CD1c-positive myeloid dendritic cell (primary cell): ENCODE results near the gene GNL1.
"Not testable (repeated sequence)": the region's sequence is repeated elsewhere in the genome, so short reads cannot be mapped to it uniquely, and the experiment has no call there.

ENCODE experiments used
- DNase-seq: peaks from one replicate; pipeline ENCODE4 v3.0.0-alpha.2; 2016; ENCODE audit errors: extremely low spot score

Gene GNL1

GRCh38 chr6:30529349-30529875 lies 26.9 kb downstream of the GNL1 start:
- DNase-seq = peak; percentile 69

- not testable (repeated sequence) for DNase-seq
These were observed 29.8 kb downstream of the GNL1 start for GRCh38 chr6:30526444-30526843.

GRCh38 chr6:30521952-30522351 lies 34.3 kb downstream of the GNL1 start:
- DNase-seq = not testable (repeated sequence)

GRCh38 chr6:30521082-30521481 lies 35.2 kb downstream of the GNL1 start:
- not testable (repeated sequence) for DNase-seq

- no peak for DNase-seq
These were observed 35.8 kb downstream of the GNL1 start for GRCh38 chr6:30520522-30520921.

GRCh38 chr6:30518505-30519145 lies 37.7 kb downstream of the GNL1 start:
- DNase-seq = not testable (repeated sequence)

- not testable (repeated sequence) for DNase-seq
These were observed 38.4 kb downstream of the GNL1 start for GRCh38 chr6:30517767-30518504.

GRCh38 chr6:30516754-30517076 lies 39.6 kb downstream of the GNL1 start:
- DNase-seq = not testable (repeated sequence)

GRCh38 chr6:30515944-30516753 lies 40.1 kb downstream of the GNL1 start:
- DNase-seq = peak; percentile 97

GRCh38 chr6:30515106-30515505 lies 41.2 kb downstream of the GNL1 start:
- no peak for DNase-seq

- no peak for DNase-seq
These were observed 42.8 kb downstream of the GNL1 start for GRCh38 chr6:30513451-30513850.

- no peak for DNase-seq
These were observed 45.1 kb downstream of the GNL1 start for GRCh38 chr6:30511169-30511546.

- no peak for DNase-seq
These were observed 45.7 kb downstream of the GNL1 start for GRCh38 chr6:30510419-30511168.

- DNase-seq = peak; percentile 84
These were observed 47.2 kb downstream of the GNL1 start for GRCh38 chr6:30508890-30509736.

- DNase-seq = peak; percentile 80
These were observed 48.2 kb downstream of the GNL1 start for GRCh38 chr6:30507849-30508827.

- no peak for DNase-seq
These were observed 55.6 kb downstream of the GNL1 start for GRCh38 chr6:30500421-30501355.

- DNase-seq = not testable (repeated sequence)
These were observed 57.6 kb downstream of the GNL1 start for GRCh38 chr6:30498705-30499104.

- no peak for DNase-seq
These were observed 58.6 kb downstream of the GNL1 start for GRCh38 chr6:30497714-30498113.

GRCh38 chr6:30497261-30497599 lies 59.1 kb downstream of the GNL1 start:
- DNase-seq = not testable (repeated sequence)
